Panc1 (cell line): ENCODE measurements around the gene ATF5. TPM values are rescaled to one million over a fixed set of nuclear protein-coding genes. Genes with fewer than 3 reads are reported as not detected.

Source experiments
- ATAC-seq: fragments of 200-7000 bp; cut with Tn5 transposase; 2 replicates; pipeline ENCODE4 v1.9.1; 2020; ENCODE audit warnings: mild to moderate bottlenecking, moderate library complexity
- Bru-seq: library from RNA; stranded (reverse); fragments of 400-500 nt; gene quantifications from one replicate; lab custom pipeline; 2021; lab: Mats Ljungman, UMichigan
- BruChase-seq, 2 experiments: library from RNA; stranded (reverse); fragments of 400-500 nt; gene quantifications; one replicate each; lab custom pipeline; 2021; lab: Mats Ljungman, UMichigan
- BruUV-seq: library from RNA; stranded (reverse); fragments of 400-500 nt; replicated peaks from 2 replicates; lab custom pipeline; 2021; lab: Mats Ljungman, UMichigan
- CTCF ChIA-PET: fragments of 300-600 bp; sonication (Branson Sonifier 250); formaldehyde crosslinking; loops from one replicate; lab custom pipeline; 2022; ENCODE audit warnings: antibody characterized with exemption; lab: Charles Lee
- POLR2A ChIA-PET: fragments of 300-600 bp; sonication (Branson Sonifier 250); formaldehyde crosslinking; loops from one replicate; lab custom pipeline; 2022; ENCODE audit warnings: antibody characterized with exemption; lab: Charles Lee
- DNase-seq: peaks from one replicate; pipeline ENCODE4 v3.0.0-alpha.2; 2010; ENCODE audit warnings: low read depth, low spot score
- H3K27ac ChIP-seq: 2 replicates; pipeline ENCODE4 v1.5.1; 2011; ENCODE audit warnings: mild to moderate bottlenecking, low read length, inconsistent platforms
- H3K27me3 ChIP-seq: fragments of 200-500 bp; sonication (Bioruptor generic); 2 replicates; pipeline ENCODE4 v1.6.0; 2014; ENCODE audit warnings: low read length, inconsistent platforms; ENCODE audit not compliant: control insufficient read depth, insufficient read depth
- H3K36me3 ChIP-seq: fragments of 200-500 bp; sonication (Bioruptor generic); 2 replicates; pipeline ENCODE4 v1.5.1; 2014; ENCODE audit warnings: inconsistent platforms, mild to moderate bottlenecking, low read length, moderate library complexity; ENCODE audit not compliant: control insufficient read depth, insufficient read depth
- H3K4me1 ChIP-seq: 2 replicates; pipeline ENCODE4 v1.5.1; 2011; ENCODE audit warnings: inconsistent platforms, mild to moderate bottlenecking, low read length, moderate library complexity; ENCODE audit not compliant: control insufficient read depth, insufficient read depth
- H3K4me3 ChIP-seq, 2 experiments: 2 replicates each; pipeline ENCODE4 v1.5.1; 2011 to 2012; ENCODE audit warnings: low read depth in 2 of 2, low read length in 2 of 2, mild to moderate bottlenecking in 2 of 2, inconsistent platforms in 1 of 2, moderate library complexity in 1 of 2
- H3K9me3 ChIP-seq: fragments of 200-500 bp; sonication (Bioruptor generic); 2 replicates; pipeline ENCODE4 v1.5.1; 2014; ENCODE audit warnings: low read depth, mild to moderate bottlenecking, inconsistent platforms, low read length, moderate library complexity; ENCODE audit not compliant: control insufficient read depth, insufficient read depth
- POLR2AphosphoS5 ChIP-seq: IDR thresholded peaks from 2 replicates; pipeline ENCODE4 v1.6.1; 2012; ENCODE audit warnings: mild to moderate bottlenecking, low read depth, low read length, moderate library complexity
- SIN3A ChIP-seq: IDR thresholded peaks from 2 replicates; pipeline ENCODE4 v1.6.1; 2012; ENCODE audit warnings: low read depth, mild to moderate bottlenecking, low read length, moderate library complexity, borderline replicate concordance; ENCODE audit not compliant: insufficient read depth
- TCF7L2 ChIP-seq: IDR thresholded peaks from 2 replicates; pipeline ENCODE4 v1.6.1; 2011; ENCODE audit warnings: mild to moderate bottlenecking, low read depth, low read length, inconsistent platforms
- in situ Hi-C: cut with HindIII; loops from 2 replicates; pipeline ENCODE4 v1.10.0; 2016; ENCODE audit warnings: low sequenced_read_pairs, low pct_unique_long_range_greater_than_20kb
- intact Hi-C: fragments of 100-400 bp; cut with micrococcal nuclease; formaldehyde crosslinking; loops from one replicate; pipeline ENCODE4 v1.10.0; 2022; ENCODE audit not compliant: unreplicated experiment
- long read RNA-seq: library from polyadenylated mRNA; unstranded; transcript quantifications from one replicate; pipeline ENCODE4 v2.0.0, GENCODE V29; 2021; ENCODE audit not compliant: unreplicated experiment
- polyA plus RNA-seq: library from polyadenylated mRNA; unstranded; fragments of >200 nt; gene quantifications from one replicate; pipeline ENCODE4 v1.2.1, GENCODE V29; 2012; ENCODE audit warnings: missing spikeins; ENCODE audit not compliant: insufficient read length
- total RNA-seq: library from RNA; stranded (reverse); gene quantifications from one replicate; pipeline ENCODE4 v1.2.1, GENCODE V29; 2021; ENCODE audit not compliant: unreplicated experiment
- TF ChIP-seq, protein P1 (sequence below), 2 experiments: IDR thresholded peaks; 2 replicates each; pipeline ENCODE4 v1.6.1; 2011 to 2012; ENCODE audit warnings: low read depth in 2 of 2, control low read depth in 1 of 2, low read length in 1 of 2, mild to moderate bottlenecking in 1 of 2, moderate library complexity in 1 of 2; ENCODE audit not compliant: insufficient read depth in 1 of 2
- TF ChIP-seq, protein P2 (sequence below): fragments of 450-650 bp; IDR thresholded peaks from 2 replicates; pipeline ENCODE4 v1.5.1; 2017; ENCODE audit warnings: mild to moderate bottlenecking

Gene ATF5, protein sequence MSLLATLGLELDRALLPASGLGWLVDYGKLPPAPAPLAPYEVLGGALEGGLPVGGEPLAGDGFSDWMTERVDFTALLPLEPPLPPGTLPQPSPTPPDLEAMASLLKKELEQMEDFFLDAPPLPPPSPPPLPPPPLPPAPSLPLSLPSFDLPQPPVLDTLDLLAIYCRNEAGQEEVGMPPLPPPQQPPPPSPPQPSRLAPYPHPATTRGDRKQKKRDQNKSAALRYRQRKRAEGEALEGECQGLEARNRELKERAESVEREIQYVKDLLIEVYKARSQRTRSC
- total RNA-seq (104 TPM), Bru-seq, nascent RNA (percentile 93 among the genes with signal in this experiment), BruChase-seq, experiment 1, labeled RNA remaining after a 2-hour chase (percentile 96 among the genes with signal in this experiment), BruChase-seq, experiment 2, labeled RNA remaining after a 6-hour chase (percentile 98 among the genes with signal in this experiment)
- polyA plus RNA-seq: 115 TPM
- long read RNA-seq, partial matches to known transcripts: 1 of 31 reads
- long read RNA-seq, other reads (novel, unspliced or antisense): 30 of 31 reads

DNA sequence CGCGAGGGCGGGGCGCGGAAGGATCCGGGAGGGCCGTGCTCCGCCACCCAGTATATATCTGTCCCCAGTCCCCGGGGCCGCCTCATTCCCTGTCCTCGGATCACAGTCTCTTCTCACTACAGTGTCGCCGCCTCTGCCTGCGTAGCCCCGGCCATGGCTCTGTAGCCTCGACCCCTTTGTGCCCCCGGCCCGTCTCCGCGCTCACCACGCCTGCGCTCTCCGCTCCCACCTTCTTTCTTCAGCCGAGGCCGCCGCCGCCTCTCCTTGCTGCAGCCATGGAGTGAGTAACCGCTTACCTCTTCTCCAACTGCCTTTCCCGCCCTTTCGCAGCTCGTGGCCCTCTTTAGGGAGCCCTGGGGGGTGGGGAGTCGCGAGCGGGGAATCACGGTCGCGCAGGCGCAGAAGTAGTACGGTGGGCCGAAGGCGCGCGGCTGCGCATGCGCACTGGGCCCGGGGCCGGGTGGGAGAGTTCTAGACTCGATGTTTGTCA lies at the start of gene ATF5, which contains the start of gene NUP62:
ATF5 (plus strand) TSS at position 85 of the 490 bp plus-strand sequence. CDS start 1,646 bp downstream, outside the sequence.
NUP62 (minus strand) TSS at position 384 of the 490 bp plus-strand sequence. CDS start 19,697 bp downstream, outside the sequence.
- ATAC-seq: peak; percentile 82
- Histone ChIP-seq H3K27ac (peak within 1 kb of the TSS; percentile 99), H3K4me1 (peaks cover 12% of the 10 kb centered on the region), H3K4me3 (peak within 1 kb of the TSS; percentile 85 to 88), H3K36me3 (no peaks in the 10 kb centered on the region; the same call in none of the 2 replicates), H3K9me3 (no peaks in the 10 kb centered on the region), H3K27me3 (no peaks in the 10 kb centered on the region)
- in situ Hi-C loops: no loop called here
- ChIA-PET CTCF (interaction anchor here (0.7 kb wide), 1 partner anchor 959 kb away, joined by 4 read pairs; no protein-coding TSS in a partner anchor), POLR2A (interaction anchor here (1.0 kb wide), 1 partner anchor 60 kb away, joined by 5 read pairs; no protein-coding TSS in a partner anchor)
- no peak for DNase-seq
- TF ChIP-seq, protein P1, sequence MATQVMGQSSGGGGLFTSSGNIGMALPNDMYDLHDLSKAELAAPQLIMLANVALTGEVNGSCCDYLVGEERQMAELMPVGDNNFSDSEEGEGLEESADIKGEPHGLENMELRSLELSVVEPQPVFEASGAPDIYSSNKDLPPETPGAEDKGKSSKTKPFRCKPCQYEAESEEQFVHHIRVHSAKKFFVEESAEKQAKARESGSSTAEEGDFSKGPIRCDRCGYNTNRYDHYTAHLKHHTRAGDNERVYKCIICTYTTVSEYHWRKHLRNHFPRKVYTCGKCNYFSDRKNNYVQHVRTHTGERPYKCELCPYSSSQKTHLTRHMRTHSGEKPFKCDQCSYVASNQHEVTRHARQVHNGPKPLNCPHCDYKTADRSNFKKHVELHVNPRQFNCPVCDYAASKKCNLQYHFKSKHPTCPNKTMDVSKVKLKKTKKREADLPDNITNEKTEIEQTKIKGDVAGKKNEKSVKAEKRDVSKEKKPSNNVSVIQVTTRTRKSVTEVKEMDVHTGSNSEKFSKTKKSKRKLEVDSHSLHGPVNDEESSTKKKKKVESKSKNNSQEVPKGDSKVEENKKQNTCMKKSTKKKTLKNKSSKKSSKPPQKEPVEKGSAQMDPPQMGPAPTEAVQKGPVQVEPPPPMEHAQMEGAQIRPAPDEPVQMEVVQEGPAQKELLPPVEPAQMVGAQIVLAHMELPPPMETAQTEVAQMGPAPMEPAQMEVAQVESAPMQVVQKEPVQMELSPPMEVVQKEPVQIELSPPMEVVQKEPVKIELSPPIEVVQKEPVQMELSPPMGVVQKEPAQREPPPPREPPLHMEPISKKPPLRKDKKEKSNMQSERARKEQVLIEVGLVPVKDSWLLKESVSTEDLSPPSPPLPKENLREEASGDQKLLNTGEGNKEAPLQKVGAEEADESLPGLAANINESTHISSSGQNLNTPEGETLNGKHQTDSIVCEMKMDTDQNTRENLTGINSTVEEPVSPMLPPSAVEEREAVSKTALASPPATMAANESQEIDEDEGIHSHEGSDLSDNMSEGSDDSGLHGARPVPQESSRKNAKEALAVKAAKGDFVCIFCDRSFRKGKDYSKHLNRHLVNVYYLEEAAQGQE (IDR thresholded peaks at IDR 0.05; ENCODE audit: insufficient read depth in 1 of 2, low read depth in 2 of 2, low read length in 1 of 2): no peak
- peak; percentile 95; the same call in 1 of the 2 replicates for TF ChIP-seq SIN3A
- no peak for TF ChIP-seq TCF7L2
- TF ChIP-seq POLR2AphosphoS5: peak; percentile 96
- TF ChIP-seq, protein P2, sequence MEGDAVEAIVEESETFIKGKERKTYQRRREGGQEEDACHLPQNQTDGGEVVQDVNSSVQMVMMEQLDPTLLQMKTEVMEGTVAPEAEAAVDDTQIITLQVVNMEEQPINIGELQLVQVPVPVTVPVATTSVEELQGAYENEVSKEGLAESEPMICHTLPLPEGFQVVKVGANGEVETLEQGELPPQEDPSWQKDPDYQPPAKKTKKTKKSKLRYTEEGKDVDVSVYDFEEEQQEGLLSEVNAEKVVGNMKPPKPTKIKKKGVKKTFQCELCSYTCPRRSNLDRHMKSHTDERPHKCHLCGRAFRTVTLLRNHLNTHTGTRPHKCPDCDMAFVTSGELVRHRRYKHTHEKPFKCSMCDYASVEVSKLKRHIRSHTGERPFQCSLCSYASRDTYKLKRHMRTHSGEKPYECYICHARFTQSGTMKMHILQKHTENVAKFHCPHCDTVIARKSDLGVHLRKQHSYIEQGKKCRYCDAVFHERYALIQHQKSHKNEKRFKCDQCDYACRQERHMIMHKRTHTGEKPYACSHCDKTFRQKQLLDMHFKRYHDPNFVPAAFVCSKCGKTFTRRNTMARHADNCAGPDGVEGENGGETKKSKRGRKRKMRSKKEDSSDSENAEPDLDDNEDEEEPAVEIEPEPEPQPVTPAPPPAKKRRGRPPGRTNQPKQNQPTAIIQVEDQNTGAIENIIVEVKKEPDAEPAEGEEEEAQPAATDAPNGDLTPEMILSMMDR: no peak
- intact Hi-C loops: no loop called here
- BruUV-seq: TSS peak; percentile 78

DNA sequence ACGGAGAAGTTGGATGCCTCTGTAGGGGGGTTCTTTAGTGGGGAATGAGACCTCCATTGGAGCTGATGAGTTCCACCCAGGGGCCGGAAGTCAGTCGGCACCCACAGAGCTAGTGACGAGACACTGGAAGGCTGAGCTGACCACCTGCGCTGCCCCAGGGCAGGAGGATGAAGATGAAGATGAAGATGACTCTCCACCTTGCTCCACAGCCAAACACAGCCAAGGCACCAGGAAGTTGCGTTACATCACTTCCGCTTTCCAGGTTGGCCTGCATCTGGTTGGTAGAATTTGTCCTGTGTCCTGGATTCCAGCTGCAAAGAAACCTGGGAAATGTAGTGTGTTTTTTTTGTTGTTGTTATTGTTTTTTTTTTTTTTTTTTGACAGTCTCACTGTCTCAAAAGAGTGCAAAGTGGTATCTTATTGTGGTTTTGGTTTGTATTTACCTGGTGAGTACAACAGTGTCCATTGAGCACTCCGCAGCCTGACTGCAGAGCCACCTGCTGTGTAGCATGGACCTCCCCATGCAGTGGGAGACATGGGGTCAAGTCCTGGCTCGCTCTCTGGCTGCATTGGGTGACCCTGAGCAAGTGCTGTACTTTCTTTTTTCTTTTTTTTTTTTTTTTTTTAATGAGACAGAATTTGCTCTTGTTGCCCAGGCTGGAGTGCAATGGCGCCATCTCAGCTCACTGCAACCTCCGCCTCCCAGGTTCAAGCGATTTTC lies 49.6 kb upstream of the ATF5 start:
- ATAC-seq (no peak), DNase-seq (no peak)
- intact Hi-C loops (no loop called here), in situ Hi-C loops (no loop called here)
- Histone ChIP-seq H3K9me3 (no peaks in the 10 kb centered on the region), H3K4me3 (peak overlapping the region; percentile 89 to 92), H3K27me3 (no peaks in the 10 kb centered on the region), H3K4me1 (peaks cover 16% of the 10 kb centered on the region), H3K27ac (peak overlapping the region; percentile 98; the same call in 1 of the 2 replicates), H3K36me3 (peaks cover 5% of the 10 kb centered on the region; the same call in 1 of the 2 replicates)
- ChIA-PET CTCF (no interaction called here), POLR2A (interaction anchor here (0.6 kb wide), 1 partner anchor 50 kb away, joined by 4 read pairs; no protein-coding TSS in a partner anchor)
- BruUV-seq: TSS peak; percentile 79
- no peak for TF ChIP-seq TCF7L2
- TF ChIP-seq, protein P2: no peak
- TF ChIP-seq SIN3A: no peak
- TF ChIP-seq POLR2AphosphoS5: no peak
- TF ChIP-seq, protein P1 (IDR thresholded peaks at IDR 0.05; ENCODE audit: insufficient read depth in 1 of 2, low read depth in 2 of 2, low read length in 1 of 2): no peak
